Stomach (tissue), 4 donors: ENCODE results near the gene CLEC16A.

Experiments
- CTCF ChIP-seq, 7 experiments: fragments of 450-650 bp in 4 of 7; fragments of 200-600 bp in 3 of 7; sonication (generic) in 3 of 7; IDR thresholded peaks; one replicate each; pipeline ENCODE4 v1.5.1; 2016 to 2019; ENCODE audit warnings: antibody characterized with exemption in 7 of 7, control low read depth in 2 of 7, mild to moderate bottlenecking in 1 of 7
- EP300 ChIP-seq: sonication (generic); formaldehyde crosslinking; IDR thresholded peaks from one replicate; pipeline ENCODE4 v1.6.1; 2017; ENCODE audit warnings: antibody characterized with exemption
- POLR2A ChIP-seq, 4 donors: fragments of 450-650 bp; IDR thresholded peaks; one replicate each; pipeline ENCODE4 v1.6.1; 2016; ENCODE audit warnings: antibody characterized with exemption in 4 of 4, control low read depth in 2 of 4, mild to moderate bottlenecking in 1 of 4, moderate library complexity in 1 of 4
- POLR2AphosphoS5 ChIP-seq, 3 donors: sonication (generic); formaldehyde crosslinking; IDR thresholded peaks; one replicate each; pipeline ENCODE4 v1.6.1; 2016; ENCODE audit warnings: antibody characterized with exemption in 3 of 3

- TF ChIP-seq POLR2A (IDR thresholded peaks at IDR 0.05) (no peak), EP300 (no peak), CTCF (IDR thresholded peaks at IDR 0.05) (peak in 4 of 7 experiments; percentile 34 to 62 (median 40)), POLR2AphosphoS5 (IDR thresholded peaks at IDR 0.05) (peak; percentile 86 to 94 (median 91))
These were observed 1.9 kb upstream of the CLEC16A start, which contains the start of gene DEXI for GRCh38 chr16:10942352-10943063.
